Activated gamma-delta T cell treated with anti-CD3 and anti-CD28 coated beads, Interleukin-2, amount 50 U/mL, for 16 hours (primary cell): ENCODE data around the gene DCTN3.

Experiments
- DNase-seq: peaks from one replicate; pipeline ENCODE4 v3.0.0-alpha.2; 2020; ENCODE audit warnings: low read depth

The DCTN3 gene

DNA sequence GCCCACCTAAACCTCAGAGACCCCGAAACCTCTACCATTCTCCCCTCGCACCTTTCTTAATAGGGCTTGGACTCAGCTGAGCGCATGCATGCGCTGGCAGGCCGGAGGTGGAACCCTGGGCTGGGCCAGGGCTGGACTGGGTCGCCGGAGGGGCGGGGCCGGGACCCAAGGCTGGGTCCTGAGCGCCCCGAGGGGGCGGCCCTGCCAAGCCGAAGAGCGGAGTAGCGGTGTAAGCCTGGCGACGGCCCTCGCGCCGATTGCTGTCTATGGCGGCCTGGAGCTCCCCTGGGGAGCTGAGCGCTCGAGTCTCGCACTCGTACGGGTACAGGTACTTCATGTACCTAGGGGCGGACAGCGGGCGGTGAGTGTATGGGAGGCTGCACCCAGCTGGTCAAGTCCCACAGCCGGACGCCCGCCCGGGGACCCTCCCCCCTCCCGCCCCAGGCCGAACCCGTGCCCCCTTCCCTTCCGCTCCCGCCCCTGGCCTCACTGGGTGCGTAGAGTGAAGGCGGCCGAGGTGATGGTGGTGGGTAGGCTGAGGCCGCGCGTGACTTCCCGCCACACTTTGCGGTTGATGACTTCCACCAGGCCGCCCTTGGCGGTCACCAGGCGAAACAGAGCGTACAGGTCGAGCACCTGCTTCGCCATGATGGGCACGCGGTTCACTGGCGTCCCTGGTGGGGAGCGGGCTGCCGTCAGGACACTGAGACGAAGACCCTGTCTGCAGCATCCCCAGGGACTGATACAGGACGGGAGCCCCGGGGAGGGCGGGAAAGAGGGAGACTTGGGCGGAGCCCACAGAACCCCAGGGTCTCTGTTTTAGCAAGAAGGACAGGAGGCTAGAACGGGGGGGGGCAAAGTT lies 3.3 kb upstream of the DCTN3 start:
- DNase-seq, result no peak

GRCh38 chr9:34615132-34615531 lies 5.2 kb downstream of the DCTN3 start:
- no peak for DNase-seq

DNA sequence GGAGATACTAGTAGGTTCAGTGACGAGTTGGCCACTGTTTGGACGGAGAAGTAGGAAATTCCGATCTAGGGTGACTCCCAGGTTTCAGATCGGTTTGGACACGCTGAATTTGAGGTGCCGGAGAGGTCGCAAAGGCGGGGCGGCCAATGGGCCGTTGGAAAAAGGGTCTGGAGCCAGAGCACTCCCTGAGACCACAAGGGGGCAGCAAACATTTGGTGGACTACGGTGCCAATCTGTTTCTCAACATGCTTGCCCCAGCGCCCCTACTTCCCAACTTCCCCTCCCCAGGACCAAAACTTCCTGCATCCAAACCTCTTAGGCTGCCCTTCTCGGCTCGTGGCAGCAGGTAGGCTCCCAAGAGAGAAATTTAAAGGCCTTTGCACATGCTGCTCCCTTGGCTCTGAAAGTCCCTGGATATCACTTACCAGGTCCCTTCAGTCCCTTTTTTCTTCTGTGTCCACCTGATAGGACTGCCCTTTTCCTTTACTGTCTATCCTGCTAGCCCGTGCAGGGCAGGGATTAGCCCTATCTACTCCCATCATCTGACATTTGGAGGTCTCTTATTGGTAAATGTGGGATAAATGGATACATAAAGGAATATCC lies 7.4 kb downstream of the DCTN3 start:
- peak; percentile 67 for DNase-seq

DNA sequence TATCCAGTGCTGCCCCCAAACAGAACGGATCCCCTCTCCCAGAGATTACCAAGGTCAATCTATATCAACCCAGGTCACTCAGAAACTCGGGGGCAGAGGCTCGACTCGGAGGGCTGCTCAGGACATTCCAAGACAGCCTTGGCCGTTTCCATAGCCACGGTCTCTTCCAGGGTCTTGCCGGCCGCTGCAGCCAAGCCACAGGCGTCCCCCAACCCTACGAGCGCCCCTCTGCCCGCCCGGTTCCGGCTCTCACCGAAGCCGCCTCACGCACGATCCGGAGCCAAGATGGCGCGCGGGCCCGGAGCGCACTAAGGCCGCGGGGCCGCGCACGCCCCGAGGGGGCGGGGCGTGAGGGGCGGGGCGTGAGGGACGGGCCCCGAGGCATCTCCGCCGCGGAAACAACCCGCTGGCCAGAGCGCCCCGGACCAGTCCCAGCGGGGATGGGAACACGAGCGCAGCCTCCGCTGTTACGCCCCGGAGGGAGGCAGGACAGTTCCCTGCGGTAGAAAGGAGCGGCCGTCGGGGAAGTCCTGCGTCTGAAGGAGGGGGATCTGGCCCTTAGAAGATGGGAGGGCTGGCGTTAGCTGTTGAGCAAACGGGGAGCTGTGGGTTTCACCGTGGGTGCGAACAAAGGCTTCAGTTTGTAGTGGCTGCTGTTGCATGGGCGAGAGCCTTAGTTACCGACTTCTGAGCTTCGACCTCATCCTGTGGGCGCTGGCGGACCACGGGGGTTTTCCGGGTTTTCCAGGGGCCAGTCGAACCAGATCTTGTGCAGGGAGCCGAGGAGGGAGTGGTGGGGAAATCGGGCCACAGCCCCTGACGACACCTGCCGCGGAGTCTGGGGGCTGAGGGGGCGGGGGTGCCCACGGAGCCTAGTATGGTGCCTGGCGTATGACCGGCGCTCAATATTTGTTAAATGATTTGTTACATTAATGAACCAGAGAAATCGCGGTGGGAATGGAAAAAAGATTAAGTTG lies 8.2 kb downstream of the DCTN3 start, which contains the start of gene RPP25L:
Gene RPP25L, minus strand, starts transcription at position 287 of the 977 bp plus-strand sequence. CDS start 801 bp downstream, outside the sequence.
- DNase-seq, result peak; percentile 68

- no peak for DNase-seq
Observed at GRCh38 chr9:34611251-34611810, 9.0 kb downstream of the DCTN3 start.

DNA sequence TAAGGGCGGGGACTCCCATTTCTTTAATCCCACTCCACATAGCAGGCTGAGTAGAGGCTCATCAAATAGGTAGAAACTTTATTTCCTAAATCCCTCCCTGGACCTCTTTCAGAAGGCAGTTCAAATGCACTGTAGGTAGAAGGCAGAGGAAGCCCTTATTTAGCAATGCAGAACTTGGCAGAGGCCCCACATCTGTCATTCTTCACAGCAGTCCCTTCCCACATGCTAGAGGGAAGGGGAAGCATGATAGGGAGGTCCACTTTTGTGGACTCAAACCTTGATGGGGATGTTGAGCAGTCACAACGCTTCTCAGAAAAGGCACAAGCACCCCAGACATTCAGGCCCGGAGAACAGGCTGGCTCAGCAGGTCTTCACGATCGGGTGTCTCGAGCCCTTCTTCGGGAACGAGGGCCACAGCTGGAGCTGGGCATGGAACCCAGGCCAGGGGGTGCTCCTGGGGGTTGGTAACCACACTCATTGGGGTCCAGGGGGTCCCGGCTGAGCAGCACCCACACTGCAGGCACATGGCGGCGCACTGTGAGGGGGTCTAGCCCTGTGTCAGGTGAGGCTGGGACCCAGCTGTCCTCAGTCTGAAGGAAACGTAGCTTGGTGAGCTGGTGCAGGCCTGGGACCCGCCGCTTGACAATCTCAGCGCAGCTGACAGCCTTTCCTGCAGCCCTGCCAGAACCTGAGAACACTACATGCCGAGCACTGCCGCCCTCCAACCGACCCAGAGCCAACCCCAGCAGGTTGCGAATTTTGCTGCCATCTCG lies 9.7 kb downstream of the DCTN3 start:
- DNase-seq, result no peak

GRCh38 chr9:34607331-34607730 lies 13.0 kb downstream of the DCTN3 start:
- no peak for DNase-seq

DNA sequence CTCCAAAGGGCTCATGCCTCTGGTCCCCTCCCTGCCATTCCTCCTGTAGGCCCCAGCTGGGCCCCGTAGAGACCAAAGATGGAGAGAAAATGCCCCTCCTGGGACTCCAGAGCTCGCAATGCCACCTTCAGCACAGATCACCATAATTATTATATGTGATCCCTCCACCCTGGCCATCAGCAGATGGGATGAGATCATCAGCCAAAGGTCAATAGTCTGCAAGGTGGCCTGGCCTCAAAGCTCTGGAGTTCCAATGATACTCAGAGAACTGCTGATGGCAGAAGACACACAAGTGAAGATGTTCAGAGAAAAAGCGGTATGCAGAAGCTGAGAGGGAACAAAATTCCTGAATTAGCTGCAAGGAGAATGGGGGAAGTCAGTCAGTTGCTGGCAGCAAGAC lies 13.4 kb downstream of the DCTN3 start:
- DNase-seq, result no peak

GRCh38 chr9:34606190-34606589 lies 14.1 kb downstream of the DCTN3 start:
- no peak for DNase-seq

GRCh38 chr9:34603610-34604231 lies 16.6 kb downstream of the DCTN3 start:
- peak; percentile 76 for DNase-seq

GRCh38 chr9:34601937-34602573 lies 18.2 kb downstream of the DCTN3 start:
- no peak for DNase-seq

GRCh38 chr9:34600908-34601307 lies 19.4 kb downstream of the DCTN3 start:
- DNase-seq, result no peak

DNA sequence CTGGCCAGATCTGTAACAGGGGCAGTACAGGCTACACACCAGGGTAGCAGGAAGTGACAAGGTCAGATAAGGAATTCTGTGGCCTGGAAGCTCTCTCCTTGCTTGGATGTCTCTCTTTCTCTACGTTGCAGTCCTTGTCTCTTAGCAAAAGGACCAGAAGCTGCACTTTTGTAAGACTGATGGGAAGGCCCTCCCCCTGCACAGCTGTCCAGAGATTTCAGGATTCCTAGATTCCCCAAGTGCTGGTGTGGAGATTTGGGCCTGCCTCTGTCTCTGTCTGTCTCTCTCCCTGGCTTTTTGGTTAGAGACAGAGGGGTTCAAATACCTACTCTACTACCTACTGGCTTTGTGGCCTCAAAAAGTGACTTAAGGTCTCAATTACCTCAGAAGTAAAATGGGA lies 20.7 kb downstream of the DCTN3 start:
- no peak for DNase-seq

GRCh38 chr9:34594177-34594576 lies 26.1 kb downstream of the DCTN3 start:
- DNase-seq, result no peak

DNA sequence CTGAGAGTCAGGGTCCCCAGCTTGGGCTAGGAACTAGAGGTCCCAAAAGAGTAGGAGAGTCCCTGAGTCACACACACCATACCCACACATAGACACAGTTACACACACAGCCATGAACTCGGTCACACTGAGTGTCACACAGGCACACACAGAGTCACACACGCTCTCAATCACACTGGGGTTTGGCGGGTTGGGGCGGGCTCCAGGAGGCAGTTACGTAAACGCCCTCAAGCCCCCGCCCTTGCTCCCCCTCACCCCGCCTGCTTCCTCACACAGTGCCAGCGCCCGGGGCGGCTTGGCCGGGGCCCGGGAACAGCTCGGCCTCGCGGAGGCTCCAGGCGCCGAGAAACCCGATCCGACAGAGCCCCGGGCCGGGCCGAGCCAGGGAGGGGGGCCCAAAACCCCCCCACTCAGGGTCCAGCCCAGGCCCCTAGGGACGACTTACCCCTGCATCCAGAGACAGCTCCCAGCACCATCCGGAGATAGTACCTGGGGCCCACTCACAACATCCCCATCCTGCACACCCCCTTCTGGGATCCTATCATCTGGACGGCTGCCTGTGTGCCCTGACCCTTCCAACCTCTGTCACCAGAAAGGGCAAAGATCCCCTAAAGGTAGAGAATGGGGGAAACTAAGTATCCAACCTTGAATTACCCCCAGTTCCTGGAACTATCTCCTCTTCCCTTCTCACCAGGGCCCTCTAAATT lies 27.2 kb downstream of the DCTN3 start:
- no peak for DNase-seq

- DNase-seq, result no peak
Observed at GRCh38 chr9:34591917-34592866, 28.1 kb downstream of the DCTN3 start.

GRCh38 chr9:34591248-34591916 lies 28.9 kb downstream of the DCTN3 start:
- DNase-seq, result peak; percentile 66
